HepG2 (cell line): ENCODE data around the gene PSMB9. TPM values are rescaled to one million over a fixed set of nuclear protein-coding genes. Genes with fewer than 3 reads are reported as not detected.

ENCODE experiments used
- AGO1 ChIP-seq: fragments of 200-400 bp; formaldehyde crosslinking; IDR thresholded peaks from 2 replicates; pipeline ENCODE4 v1.6.1; 2017; ENCODE audit warnings: mild to moderate bottlenecking, low read depth, low read length, moderate library complexity; ENCODE audit not compliant: poor library complexity, severe bottlenecking
- CREB1 ChIP-seq, 2 experiments: fragments of 450-650 bp in 1 of 2; IDR thresholded peaks; 2 replicates each; pipeline ENCODE4 v1.6.1; 2016 to 2017; ENCODE audit warnings: control low read depth in 1 of 2, mild to moderate bottlenecking in 1 of 2, missing compliant biosample characterization in 1 of 2, missing genetic modification characterization in 1 of 2
- FOXC1 ChIP-seq: sonication (generic); formaldehyde crosslinking; IDR thresholded peaks from 2 replicates; pipeline ENCODE4 v1.8.0; 2022; ENCODE audit warnings: mild to moderate bottlenecking, missing genetic modification reagents, borderline replicate concordance
- HMGXB3 ChIP-seq: sonication (generic); formaldehyde crosslinking; IDR thresholded peaks from 2 replicates; pipeline ENCODE4 v1.4.0; 2020; ENCODE audit warnings: missing genetic modification reagents, borderline replicate concordance
- IKZF5 ChIP-seq: IDR thresholded peaks from 2 replicates; pipeline ENCODE4 v1.6.1; 2018; ENCODE audit warnings: missing genetic modification reagents, mild to moderate bottlenecking, missing compliant biosample characterization
- MIER2 ChIP-seq: IDR thresholded peaks from 2 replicates; pipeline ENCODE4 v1.6.1; 2016; ENCODE audit warnings: missing biosample characterization, missing genetic modification reagents
- NCOA1 ChIP-seq: sonication (generic); formaldehyde crosslinking; IDR thresholded peaks from 2 replicates; pipeline ENCODE4 v1.9.0; 2021; ENCODE audit warnings: missing genetic modification reagents
- SALL1 ChIP-seq: sonication (generic); formaldehyde crosslinking; IDR thresholded peaks from 2 replicates; pipeline ENCODE4 v1.8.0; 2022; ENCODE audit warnings: mild to moderate bottlenecking, missing genetic modification reagents
- ZNF253 ChIP-seq: sonication (generic); formaldehyde crosslinking; IDR thresholded peaks from 2 replicates; pipeline ENCODE4 v1.8.0; 2022; ENCODE audit warnings: mild to moderate bottlenecking, missing genetic modification reagents, borderline replicate concordance
- ZNF557 ChIP-seq: sonication (generic); formaldehyde crosslinking; IDR thresholded peaks from 2 replicates; pipeline ENCODE4 v1.4.0; 2020; ENCODE audit warnings: missing genetic modification reagents
- ZNF589 ChIP-seq: sonication (generic); formaldehyde crosslinking; conservative IDR thresholded peaks from 2 replicates; pipeline ENCODE4 v1.8.0; 2022; ENCODE audit warnings: mild to moderate bottlenecking, moderate library complexity, missing genetic modification reagents
- ZNF614 ChIP-seq: IDR thresholded peaks from 2 replicates; pipeline ENCODE4 v1.6.1; 2018; ENCODE audit warnings: missing biosample characterization, missing genetic modification reagents, inconsistent platforms, borderline replicate concordance
- ZNF678 ChIP-seq: sonication (generic); formaldehyde crosslinking; IDR thresholded peaks from 2 replicates; pipeline ENCODE4 v1.4.0; 2020; ENCODE audit warnings: mild to moderate bottlenecking, missing genetic modification reagents
- ZNF687 ChIP-seq: sonication (generic); formaldehyde crosslinking; IDR thresholded peaks from 2 replicates; pipeline ENCODE4 v1.5.1; 2020; ENCODE audit warnings: mild to moderate bottlenecking, missing genetic modification reagents, moderate library complexity
- ZNF768 ChIP-seq: sonication (generic); formaldehyde crosslinking; IDR thresholded peaks from 2 replicates; pipeline ENCODE4 v1.4.0; 2020; ENCODE audit warnings: missing genetic modification reagents
- ZNF883 ChIP-seq: sonication (generic); formaldehyde crosslinking; IDR thresholded peaks from 2 replicates; pipeline ENCODE4 v1.5.1; 2020; ENCODE audit warnings: mild to moderate bottlenecking, missing genetic modification reagents; ENCODE audit errors: not compliant biosample characterization
- polyA plus RNA-seq, 8 experiments: library from polyadenylated mRNA; depleted of rRNA in 3 of 8; stranded (reverse) in 7 of 8; unstranded in 1 of 8; fragments of >200 nt; fragmentation: Illumina TruSeq in 4 of 8; extraction: Trizol in 4 of 8; gene quantifications; 2 replicates each; pipeline versions ENCODE4 v1.2.1 to v1.2.3, GENCODE V29; 2011 to 2016; ENCODE audit warnings: low read depth in 4 of 8, missing spikeins in 1 of 8, mixed read lengths in 1 of 8; ENCODE audit not compliant: insufficient read depth in 1 of 8
- total RNA-seq, 5 experiments: library from RNA; depleted of rRNA; stranded (reverse); fragments of >200 nt; fragmentation: Illumina TruSeq; extraction: Trizol; gene quantifications; 2 replicates each; pipeline ENCODE4 v1.2.3, GENCODE V29; 2016; ENCODE audit warnings: low read depth in 1 of 5

PSMB9 gene
- total and polyA plus RNA-seq, 2 of the 13 experiments (the other 11 are each of a cell fraction or from before 2014, with no cell fraction given) = 15.6 to 16.0 TPM

GRCh38 chr6:32844839-32845383, 9.1 kb upstream of the PSMB9 start (continued):
- 0 out of 2 replicates have a peak, but pooled peaks have one; percentile 14 for TF ChIP-seq HMGXB3
- TF ChIP-seq SALL1 (CRISPR knock-in tag) = peak; percentile 32; the same call in 1 of the 2 replicates
- no peak for TF ChIP-seq CREB1 (IDR thresholded peaks at IDR 0.05)
- TF ChIP-seq CREB1 (CRISPR knock-in tag; IDR thresholded peaks at IDR 0.05) = peak; percentile 55; the same call in 1 of the 2 replicates
- TF ChIP-seq FOXC1 = 0 out of 2 replicates have a peak, but pooled peaks have one; percentile 39
- peak; percentile 40 for TF ChIP-seq AGO1
- TF ChIP-seq ZNF614 (CRISPR knock-in tag) = no peak; the same call in 1 of the 2 replicates
- TF ChIP-seq ZNF883 (CRISPR knock-in tag) = peak; percentile 50
- no peak for TF ChIP-seq IKZF5 (CRISPR knock-in tag)
- TF ChIP-seq ZNF557 (CRISPR knock-in tag) = no peak
- no peak for TF ChIP-seq ZNF678 (CRISPR knock-in tag)
- 0 out of 2 replicates have a peak, but pooled peaks have one; percentile 15 for TF ChIP-seq ZNF768 (CRISPR knock-in tag)
- peak; percentile 6; the same call in 1 of the 2 replicates for TF ChIP-seq ZNF687 (CRISPR knock-in tag)
- no peak for TF ChIP-seq MIER2 (CRISPR knock-in tag)
- peak; percentile 24; the same call in 1 of the 2 replicates for TF ChIP-seq ZNF589 (CRISPR knock-in tag)
- no peak for TF ChIP-seq NCOA1
- TF ChIP-seq ZNF253 (CRISPR knock-in tag) = peak; percentile 65; the same call in 1 of the 2 replicates
